Limb (tissue), 2 donors: ENCODE measurements around the gene RFLNA.
A peak's percentile ranks its signal among the peaks of the same experiment; 100 is the strongest.
"Not testable (repeated sequence)": the region's sequence is repeated elsewhere in the genome, so short reads cannot be mapped to it uniquely, and the experiment has no call there.

Source experiments
- DNase-seq, 2 donors: peaks; one replicate each; pipeline ENCODE4 v3.0.0-alpha.2; 2016; ENCODE audit errors: extremely low spot score in 2 of 2

The RFLNA gene

GRCh38 chr12:124282287-124282686, 12.6 kb upstream of the RFLNA start:
- DNase-seq = no peak

- DNase-seq = no peak
These were observed 11.6 kb upstream of the RFLNA start for GRCh38 chr12:124283326-124283725.

- DNase-seq = no peak
These were observed 10.5 kb upstream of the RFLNA start for GRCh38 chr12:124284368-124284767.

GRCh38 chr12:124286414-124286813, 8.5 kb upstream of the RFLNA start:
- no peak for DNase-seq

DNA sequence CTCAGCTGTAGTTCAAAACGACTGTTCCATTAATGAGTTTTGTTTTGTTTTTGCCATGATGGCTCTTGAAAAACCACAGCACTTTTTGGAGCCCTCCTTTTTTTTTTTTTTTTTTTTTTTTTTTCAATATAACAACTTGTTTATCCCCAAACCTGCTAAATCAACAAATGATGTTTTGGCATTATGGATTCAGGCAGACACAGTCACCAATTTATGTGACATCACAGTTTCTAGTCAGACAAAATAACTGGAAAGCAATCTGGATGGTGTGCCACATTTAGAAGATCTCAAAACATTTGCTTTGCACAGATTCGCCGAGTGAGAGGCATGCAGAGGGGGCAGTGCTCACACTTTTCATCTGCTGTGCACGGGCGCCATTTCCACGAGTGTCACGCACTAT, 7.9 kb upstream of the RFLNA start:
- no peak for DNase-seq

DNA sequence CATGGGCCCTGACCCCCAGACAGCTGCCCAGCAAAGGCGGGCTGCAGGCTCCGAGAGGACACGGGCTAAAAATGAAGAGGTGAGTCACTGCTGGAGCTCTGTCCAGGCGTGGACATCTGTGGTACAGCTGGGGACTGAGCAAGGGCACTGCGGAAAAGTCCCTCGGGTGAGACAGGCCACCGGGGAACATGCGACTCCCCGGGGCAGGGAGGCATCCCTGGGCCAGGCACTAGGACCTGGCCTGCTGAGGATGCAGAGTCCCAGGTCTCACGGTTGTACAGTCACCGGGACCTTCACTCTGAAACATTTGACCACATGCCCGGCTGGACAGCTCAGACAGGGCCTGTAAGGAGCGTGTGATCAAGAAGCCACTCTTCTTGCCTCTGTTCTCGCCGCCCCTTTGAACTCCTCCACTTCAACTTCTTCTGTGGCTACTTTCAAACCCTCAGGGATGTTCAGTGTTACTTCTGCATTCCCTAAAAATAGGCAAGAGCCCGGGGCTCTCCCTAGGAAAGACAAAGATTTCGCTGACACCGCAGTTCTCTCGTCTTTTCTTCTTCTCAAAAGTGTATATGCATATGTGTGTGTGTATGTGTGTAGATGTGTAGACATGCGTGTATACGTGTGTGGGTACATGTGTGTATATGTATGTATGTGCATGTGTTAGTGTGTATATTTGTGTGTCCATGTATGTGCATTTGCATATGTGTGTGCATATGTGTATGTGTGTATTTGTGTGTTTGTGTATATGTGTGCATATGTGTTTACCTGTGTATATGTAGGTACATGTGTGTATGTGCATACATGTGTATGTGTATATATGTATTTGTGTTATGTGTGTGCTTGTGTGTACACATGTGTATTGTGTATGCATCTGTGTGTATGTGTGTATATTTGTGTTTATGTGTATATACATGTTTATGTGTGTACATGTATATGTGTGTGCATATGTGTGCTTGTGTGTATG, 5.0 kb upstream of the RFLNA start:
- no peak for DNase-seq

- no peak for DNase-seq
These were observed 2.5 kb upstream of the RFLNA start for GRCh38 chr12:124292385-124292784.

DNA sequence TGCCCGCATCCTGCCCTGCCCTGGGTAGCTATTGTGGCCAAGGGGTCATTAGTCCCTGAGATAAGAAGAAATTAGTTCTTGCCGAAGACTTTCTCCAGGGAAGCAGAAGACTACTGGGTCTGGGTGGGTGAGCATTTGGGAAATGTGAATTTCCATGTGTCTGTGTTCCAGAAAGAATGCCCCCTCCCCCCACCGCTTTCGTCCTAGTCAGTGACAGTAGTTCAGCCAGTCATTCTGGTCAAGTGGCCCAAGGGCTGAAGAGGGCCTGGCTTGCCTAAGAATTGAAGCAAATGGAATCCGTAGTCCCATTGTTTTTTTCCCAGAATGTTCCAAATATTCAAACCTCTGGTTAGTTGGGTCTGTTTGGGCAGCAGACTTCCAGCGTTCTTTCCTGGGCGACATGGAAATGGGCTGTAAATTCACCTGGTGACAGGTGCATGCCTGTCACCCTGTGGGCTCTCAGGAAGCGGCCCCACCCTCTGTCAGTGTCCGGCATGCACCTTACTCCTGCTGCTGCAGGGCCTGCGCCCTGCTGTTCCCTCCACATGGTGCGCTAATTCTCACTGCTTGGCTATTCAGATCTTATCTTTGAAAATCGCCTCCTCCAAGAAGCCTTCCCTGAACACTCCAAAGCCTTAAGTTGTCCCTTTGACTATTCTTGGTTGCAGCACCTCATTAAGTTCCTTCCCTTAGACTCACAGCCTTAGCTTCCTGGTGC, 1.4 kb upstream of the RFLNA start:
- no peak for DNase-seq

DNA sequence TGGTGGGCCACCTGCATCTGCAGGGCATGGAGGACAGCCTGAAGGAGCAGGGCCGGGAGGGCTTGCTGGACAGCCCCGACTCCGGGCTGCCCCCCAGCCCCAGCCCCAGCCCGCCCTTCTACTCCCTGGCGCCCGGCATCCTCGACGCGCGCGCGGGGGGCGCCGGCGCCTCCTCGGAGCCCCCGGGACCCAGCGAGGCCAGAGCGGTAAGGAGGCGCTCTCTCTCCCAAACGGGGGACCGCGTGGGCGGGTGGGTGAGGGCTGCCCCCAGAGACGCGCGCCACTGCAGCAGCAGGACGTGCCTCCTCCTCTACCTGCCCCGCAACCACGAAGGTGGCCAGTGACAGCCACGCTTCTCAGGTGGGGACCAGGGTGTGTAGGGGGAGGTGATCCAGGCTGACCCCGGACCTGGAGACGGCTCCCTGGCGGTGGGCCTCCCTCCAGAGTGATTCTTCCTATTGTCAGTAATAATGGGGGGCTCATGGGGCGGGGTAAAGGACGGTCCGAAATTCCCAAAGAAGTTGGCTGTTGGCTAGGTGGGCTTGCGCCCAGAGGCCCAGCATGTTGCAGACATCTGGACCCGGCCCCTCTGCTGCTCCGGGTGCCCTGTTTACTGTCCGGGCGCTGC, 652 bp downstream of the RFLNA start:
- peak in 1 of 2 donors; percentile 64 for DNase-seq

DNA sequence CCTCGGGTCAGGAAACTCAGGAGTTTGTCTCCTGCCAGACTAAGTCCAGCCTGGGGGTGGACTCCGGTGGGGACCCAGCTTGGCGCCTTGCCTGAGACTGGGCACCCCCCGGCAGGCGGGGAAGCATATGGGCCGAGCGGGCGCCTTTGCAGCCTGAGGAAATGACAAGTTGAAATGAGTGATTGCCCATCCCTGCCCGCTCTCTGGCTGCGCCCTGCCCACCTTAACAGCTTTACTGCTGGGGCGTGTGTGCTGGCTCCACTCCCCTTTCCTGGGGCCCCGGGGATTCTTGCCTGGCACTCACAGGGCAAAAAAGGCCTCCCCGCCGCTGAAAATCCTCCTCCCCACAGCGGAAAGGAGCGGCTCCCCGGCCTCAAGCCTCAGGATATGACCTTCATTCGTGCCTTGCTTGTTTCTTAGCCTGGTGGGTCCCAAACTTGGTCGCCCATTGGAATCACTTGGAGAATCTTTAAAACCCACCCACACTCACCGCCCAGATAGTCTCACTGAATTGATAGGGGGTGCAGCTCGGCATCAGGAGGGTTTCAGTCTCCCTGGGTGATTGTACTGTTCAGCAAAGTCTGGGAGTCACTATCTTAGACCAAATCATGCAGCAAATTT, 1.5 kb downstream of the RFLNA start:
- peak in 1 of 2 donors; percentile 71 for DNase-seq

DNA sequence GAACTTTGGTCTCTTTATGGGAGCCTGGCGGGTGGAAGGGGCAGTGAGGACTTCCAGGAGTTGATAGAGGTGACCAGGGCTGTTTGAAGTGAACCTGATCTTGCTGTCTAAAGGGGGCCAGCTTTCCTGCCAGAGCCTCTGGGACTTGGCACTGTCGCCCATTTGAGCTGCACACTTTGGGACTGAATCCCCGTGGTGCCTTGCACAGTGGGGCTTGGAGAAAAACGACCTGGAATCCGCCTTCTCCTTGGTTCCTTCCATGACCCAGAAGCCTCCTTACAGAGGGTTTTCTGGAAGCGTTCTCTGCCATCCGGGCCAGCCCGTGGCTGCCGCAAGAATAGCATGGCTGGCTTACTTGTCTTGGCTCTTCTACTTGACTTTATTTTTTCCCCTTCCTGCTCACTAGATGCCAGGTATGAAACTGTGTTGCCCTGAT, 2.0 kb downstream of the RFLNA start:
- no peak for DNase-seq

- DNase-seq = no peak
These were observed 2.5 kb downstream of the RFLNA start for GRCh38 chr12:124297389-124297788.

DNA sequence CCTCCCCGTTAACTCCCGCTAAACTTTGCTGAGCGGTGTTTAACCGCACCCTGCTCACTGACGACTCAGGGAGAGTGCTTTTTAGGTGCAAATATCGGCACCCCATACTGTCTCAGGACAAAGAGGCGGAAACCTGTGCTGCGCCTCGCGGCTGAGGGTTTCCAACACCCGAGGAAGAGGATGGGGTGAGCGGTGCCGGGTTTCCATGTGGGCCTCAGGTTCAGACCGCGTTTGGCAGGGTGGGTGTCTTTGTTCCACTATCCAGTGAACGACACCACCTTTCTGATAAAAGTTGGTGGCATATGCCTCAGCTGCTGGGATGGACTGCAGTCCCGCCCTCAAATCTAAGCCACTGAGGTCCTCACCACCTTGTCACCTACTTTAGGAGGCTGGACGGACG, 3.0 kb downstream of the RFLNA start:
- no peak for DNase-seq

DNA sequence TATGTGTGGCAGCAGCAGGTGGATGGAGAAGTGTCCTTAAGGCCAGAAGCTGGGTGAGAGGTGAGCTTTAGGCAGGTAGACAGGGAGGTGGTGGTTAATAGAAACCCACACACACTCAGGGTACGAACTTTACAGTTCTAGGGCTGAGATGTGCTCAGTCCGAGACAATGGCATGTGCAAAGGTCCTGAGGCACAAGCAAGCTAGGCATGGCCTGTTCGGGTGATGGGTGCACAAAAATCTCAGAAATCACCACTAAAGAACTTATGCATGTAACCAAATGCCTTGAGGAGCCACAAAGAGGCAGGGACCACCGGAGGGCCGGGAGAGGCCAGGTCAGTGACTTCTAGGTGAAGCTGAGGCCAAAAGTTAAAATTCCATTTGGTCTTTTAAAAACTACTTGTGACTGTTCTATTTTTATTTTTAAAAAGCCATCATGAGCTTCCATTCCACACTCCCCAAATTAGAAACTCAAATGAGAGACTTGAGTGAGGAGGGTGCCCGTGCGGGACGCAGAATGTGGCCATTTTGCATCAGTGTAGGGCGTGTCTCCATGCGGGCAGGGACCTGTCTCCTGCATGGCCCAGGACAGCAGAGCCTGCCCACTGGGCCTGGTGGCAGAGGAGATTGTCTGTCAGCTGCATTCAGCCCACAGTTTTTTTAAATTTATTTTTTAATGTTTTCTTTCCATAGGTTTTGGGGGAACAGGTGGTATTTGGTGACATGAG, 4.0 kb downstream of the RFLNA start:
- DNase-seq = no peak

DNA sequence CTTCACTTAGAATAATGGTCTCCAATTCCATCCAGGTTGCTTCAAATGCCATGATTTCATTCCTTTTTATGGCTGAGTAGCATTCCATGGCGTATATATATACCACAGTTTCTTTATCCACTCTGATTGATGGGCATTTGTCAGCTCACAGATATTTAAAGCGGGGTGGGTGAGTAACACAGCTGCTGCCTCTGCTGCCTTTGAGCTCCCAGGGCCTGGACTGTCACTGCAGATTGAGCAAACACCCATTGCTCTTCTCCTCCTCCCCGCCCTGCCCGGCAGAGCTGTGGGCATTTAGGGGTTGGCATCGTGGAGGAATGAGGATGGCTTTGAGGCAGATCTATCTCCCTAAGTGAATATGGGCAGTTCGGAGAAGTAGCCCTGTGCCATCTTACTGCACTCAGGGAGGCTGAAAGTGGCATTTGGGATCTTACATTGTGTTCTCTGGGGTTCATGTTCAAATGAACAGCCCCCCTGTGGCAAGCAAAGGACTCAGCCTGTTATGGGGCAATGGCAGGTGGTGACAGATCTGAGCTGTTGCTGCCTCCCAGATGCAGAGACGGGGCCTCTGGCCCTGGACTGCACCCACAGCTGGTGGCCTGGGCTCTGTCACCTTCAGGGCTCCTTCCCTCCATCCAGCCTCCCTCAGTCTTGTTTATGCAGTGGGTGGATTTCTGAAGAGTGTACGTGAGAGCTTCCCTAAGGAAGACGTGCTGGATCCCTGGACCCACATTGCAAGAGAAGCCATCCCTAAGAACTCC, 4.9 kb downstream of the RFLNA start:
- no peak for DNase-seq

DNA sequence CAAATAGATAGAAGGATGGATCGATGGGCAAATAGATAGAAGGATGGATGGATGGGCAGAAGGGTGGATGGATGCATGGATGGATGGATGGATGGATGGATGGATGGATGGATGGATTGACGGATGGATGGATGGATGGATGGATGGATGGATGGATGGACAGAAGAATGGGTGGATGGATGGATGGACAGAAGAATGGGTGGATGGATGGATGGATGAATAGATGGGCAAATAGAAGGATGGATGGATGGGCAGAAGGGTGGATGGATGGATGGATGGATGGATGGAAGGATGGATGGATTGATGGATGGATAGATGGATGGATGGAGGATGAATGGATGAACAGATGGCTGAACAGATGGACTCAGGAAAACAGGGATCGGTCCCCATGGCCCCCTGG, 5.8 kb downstream of the RFLNA start:
- not testable (repeated sequence) for DNase-seq

GRCh38 chr12:124301084-124301654, 6.3 kb downstream of the RFLNA start:
- DNase-seq = no peak

DNA sequence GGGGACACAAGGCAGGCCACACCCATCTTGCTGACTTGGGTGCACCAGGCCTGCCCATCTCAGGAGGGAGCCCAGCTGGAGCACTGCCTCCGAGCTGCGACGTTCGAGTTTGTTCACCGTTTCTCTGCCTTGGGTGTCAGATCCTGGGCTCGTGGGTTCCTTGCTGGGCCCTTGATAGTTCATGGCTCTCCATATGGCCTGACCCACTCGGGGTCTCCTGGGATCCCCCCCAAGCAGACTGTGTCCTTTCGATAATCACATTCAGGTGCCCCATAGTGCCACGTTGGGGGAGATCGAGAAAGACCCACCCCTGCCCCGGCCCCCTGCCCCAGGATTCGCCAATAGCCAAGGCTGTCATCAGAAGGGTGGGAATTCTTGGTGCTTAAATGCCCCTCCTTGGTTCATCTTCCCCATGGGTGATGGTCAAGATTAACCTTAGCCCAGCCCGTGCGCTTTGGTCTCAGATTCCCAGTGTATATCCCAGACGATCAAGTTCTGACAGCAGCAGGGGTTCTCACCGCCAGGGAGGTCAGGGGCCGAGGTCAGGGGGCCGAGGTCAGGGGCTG, 7.4 kb downstream of the RFLNA start:
- DNase-seq = no peak

GRCh38 chr12:124302807-124303578, 8.1 kb downstream of the RFLNA start:
- DNase-seq = peak in 1 of 2 donors; percentile 41
